Neural cell (in vitro differentiated cells): ENCODE measurements around the gene PELO. TPM values are rescaled to one million over a fixed set of nuclear protein-coding genes. Genes with fewer than 3 reads are reported as not detected.
A peak's percentile ranks its signal among the peaks of the same experiment; 100 is the strongest.

Experiments used
- H2AFZ ChIP-seq: fragments of 200-600, 300-800 bp; sonication (generic), shearing (Covaris generic); 2 replicates; pipeline ENCODE4 v1.6.0; 2014; ENCODE audit warnings: low read depth, mild to moderate bottlenecking, antibody characterized with exemption, low read length, moderate library complexity
- H3F3A ChIP-seq: fragments of 200-600 bp; shearing (Covaris generic); 2 replicates; pipeline ENCODE4 v1.6.1; 2016; ENCODE audit warnings: mild to moderate bottlenecking, moderate library complexity, mixed read lengths, antibody characterized with exemption, low read length; ENCODE audit not compliant: insufficient read depth, poor library complexity, severe bottlenecking
- H3K27ac ChIP-seq: fragments of 200-600, 300-800 bp; sonication (generic), shearing (Covaris generic); 2 replicates; pipeline ENCODE4 v1.5.1; 2014; ENCODE audit warnings: mild to moderate bottlenecking, low read length, moderate library complexity
- H3K27me3 ChIP-seq: fragments of 300-800, 200-600 bp; sonication (generic), shearing (Covaris generic); 2 replicates; pipeline ENCODE4 v1.6.0; 2014; ENCODE audit warnings: mild to moderate bottlenecking, low read depth, low read length, moderate library complexity; ENCODE audit not compliant: insufficient read depth
- H3K36me3 ChIP-seq: fragments of 300-800, 200-600 bp; sonication (generic), shearing (Covaris generic); 2 replicates; pipeline ENCODE4 v1.5.1; 2014; ENCODE audit warnings: mild to moderate bottlenecking, antibody characterized with exemption, low read length, moderate library complexity; ENCODE audit not compliant: insufficient read depth
- H3K4me2 ChIP-seq: fragments of 300-800, 200-600 bp; sonication (generic), shearing (Covaris generic); 2 replicates; pipeline ENCODE4 v1.6.0; 2014; ENCODE audit warnings: mild to moderate bottlenecking, low read length
- H3K4me3 ChIP-seq: fragments of 300-800, 200-600 bp; sonication (generic), shearing (Covaris generic); 2 replicates; pipeline ENCODE4 v1.5.1; 2014; ENCODE audit warnings: mild to moderate bottlenecking, low read length, moderate library complexity
- H3K79me2 ChIP-seq: fragments of 200-600 bp; shearing (Covaris generic); replicated peaks from 2 replicates; pipeline ENCODE4 v1.6.0; 2014; ENCODE audit warnings: mild to moderate bottlenecking, low read length, moderate library complexity; ENCODE audit not compliant: insufficient read depth
- H3K9ac ChIP-seq: fragments of 300-800, 200-600 bp; sonication (generic), shearing (Covaris generic); 2 replicates; pipeline ENCODE4 v1.6.1; 2016; ENCODE audit warnings: mild to moderate bottlenecking, low read length, mixed read lengths
- H3K9me2 ChIP-seq: fragments of 200-600 bp; shearing (Covaris generic); 2 replicates; pipeline ENCODE4 v1.6.1; 2016; ENCODE audit warnings: mild to moderate bottlenecking, low read length, mixed read lengths; ENCODE audit not compliant: insufficient read depth
- H3K9me3 ChIP-seq: fragments of 200-600, 300-800 bp; sonication (generic), shearing (Covaris generic); 2 replicates; pipeline ENCODE4 v1.6.1; 2016; ENCODE audit warnings: mild to moderate bottlenecking, mixed run types, low read length, moderate library complexity, mixed read lengths
- H4K20me1 ChIP-seq: fragments of 200-600 bp; shearing (Covaris generic); 2 replicates; pipeline ENCODE4 v1.6.1; 2016; ENCODE audit warnings: mild to moderate bottlenecking, mixed run types; ENCODE audit not compliant: insufficient read depth
- CTCF ChIP-seq: fragments of 450-650 bp; IDR thresholded peaks from 2 replicates; pipeline ENCODE4 v1.5.1; 2014; ENCODE audit warnings: antibody characterized with exemption, mild to moderate bottlenecking, moderate library complexity; ENCODE audit not compliant: poor library complexity, severe bottlenecking
- EP300 ChIP-seq: fragments of 450-650 bp; conservative IDR thresholded peaks from 2 replicates; pipeline ENCODE4 v1.6.1; 2014; ENCODE audit warnings: antibody characterized with exemption, mild to moderate bottlenecking, moderate library complexity; ENCODE audit not compliant: poor library complexity, severe bottlenecking
- EZH2 ChIP-seq: fragments of 200-600, 300-800 bp; shearing (Covaris generic), sonication (generic); IDR thresholded peaks from 2 replicates; pipeline ENCODE4 v1.6.1; 2014; ENCODE audit warnings: antibody characterized with exemption, low read length, borderline replicate concordance, mild to moderate bottlenecking; ENCODE audit not compliant: insufficient read depth, poor library complexity, severe bottlenecking
- MXI1 ChIP-seq: fragments of 450-650 bp; conservative IDR thresholded peaks from 2 replicates; pipeline ENCODE4 v1.6.1; 2014; ENCODE audit warnings: antibody characterized with exemption, mild to moderate bottlenecking; ENCODE audit not compliant: poor library complexity, severe bottlenecking
- POLR2AphosphoS5 ChIP-seq: IDR thresholded peaks from 2 replicates; pipeline ENCODE4 v1.6.1; 2012
- RAD21 ChIP-seq: fragments of 450-650 bp; conservative IDR thresholded peaks from 2 replicates; pipeline ENCODE4 v1.6.1; 2014; ENCODE audit warnings: antibody characterized with exemption, mild to moderate bottlenecking, moderate library complexity
- REST ChIP-seq: IDR thresholded peaks from 2 replicates; pipeline ENCODE4 v1.6.1; 2012; ENCODE audit warnings: borderline replicate concordance
- SMC3 ChIP-seq: fragments of 450-650 bp; conservative IDR thresholded peaks from 2 replicates; pipeline ENCODE4 v1.6.1; 2014; ENCODE audit warnings: antibody characterized with exemption, mild to moderate bottlenecking, moderate library complexity; ENCODE audit not compliant: poor library complexity
- polyA minus RNA-seq: library from RNA; depleted of rRNA, polyadenylated mRNA; stranded (reverse); fragments of >200 nt; gene quantifications from 2 replicates; pipeline ENCODE4 v1.2.3, GENCODE V29; 2014
- polyA plus RNA-seq: library from polyadenylated mRNA; depleted of rRNA; stranded (reverse); fragments of >200 nt; gene quantifications from 2 replicates; pipeline ENCODE4 v1.2.3, GENCODE V29; 2014

Gene PELO
- polyA plus RNA-seq (10.5 and 14.7 TPM in 2 replicates), polyA minus RNA-seq (24.1 and 25.7 TPM in 2 replicates)

- no peaks in the 10 kb centered on the region for H3K36me3 ChIP-seq
- TF ChIP-seq SMC3: peak; percentile 42
- no peak for TF ChIP-seq EZH2
- peak; percentile 58 for TF ChIP-seq CTCF
- TF ChIP-seq POLR2AphosphoS5: peak; percentile 7
- peak; percentile 32 for TF ChIP-seq MXI1
- no peak for TF ChIP-seq EP300
- no peak within 1 kb of the TSS for H3K27ac ChIP-seq
Measured at GRCh38 chr5:52787600-52788504, at the start of gene PELO, which contains the start of gene ITGA1. TSS of gene PELO (plus strand) at chr5:52787916. CDS start at chr5:52800395, 12,479 bp downstream. TSS of gene ITGA1 (plus strand) at chr5:52787916. CDS start at chr5:52788354, 438 bp downstream.

GRCh38 chr5:52738095-52738506 is 49.6 kb upstream of the PELO start:
- Histone ChIP-seq H3F3A (no peaks in the 10 kb centered on the region), H3K4me3 (no peak overlapping the region), H3K27me3 (no peaks in the 10 kb centered on the region), H3K79me2 (no peaks in the 10 kb centered on the region), H2AFZ (no peak overlapping the region), H3K9ac (no peak overlapping the region), H3K9me2 (no peaks in the 10 kb centered on the region), H3K9me3 (no peaks in the 10 kb centered on the region), H4K20me1 (no peaks in the 10 kb centered on the region), H3K27ac (no peak overlapping the region), H3K4me2 (no peak overlapping the region), H3K36me3 (no peaks in the 10 kb centered on the region)
- no peak for TF ChIP-seq REST
- TF ChIP-seq CTCF: no peak
- no peak for TF ChIP-seq MXI1
- no peak for TF ChIP-seq RAD21

More at GRCh38 chr5:52787600-52788504, at the start of gene PELO, which contains the start of gene ITGA1:
- Histone ChIP-seq H4K20me1 (no peaks in the 10 kb centered on the region), H3K9me2 (no peaks in the 10 kb centered on the region), H3K4me2 (peak within 1 kb of the TSS; percentile 28), H3F3A (no peaks in the 10 kb centered on the region), H3K27me3 (peaks cover 33% of the 10 kb centered on the region), H2AFZ (peak within 1 kb of the TSS; percentile 37), H3K9me3 (no peaks in the 10 kb centered on the region), H3K4me3 (peak within 1 kb of the TSS; percentile 69), H3K79me2 (no peaks in the 10 kb centered on the region), H3K9ac (no peak within 1 kb of the TSS)
